ENCODE data around the gene IFITM2. TPM values are rescaled to one million over a fixed set of nuclear protein-coding genes. Genes with fewer than 3 reads are reported as not detected.
"Not testable (repeated sequence)": the region's sequence is repeated elsewhere in the genome, so short reads cannot be mapped to it uniquely, and the experiment has no call there.

The IFITM2 gene
- total and polyA plus RNA-seq, 10 donors = 507 to 1,635 (median 979) TPM

- Histone ChIP-seq H3K9me3 (no peaks in the 10 kb centered on the region), H3K4me3 (no peak overlapping the region), H3K27ac (no peak overlapping the region), H3K36me3 (peaks cover 0 to 47% (median 0%) of the 10 kb centered on the region in 6 donors), H3K27me3 (replicated peaks in 1 of 7) (peaks cover 0 to 72% (median 21%) of the 10 kb centered on the region in 7 donors), H3K4me1 (peaks cover 15 to 91% (median 44%) of the 10 kb centered on the region in 6 donors)
- intact Hi-C loops (cut with DNase I; ENCODE audit: low total_unique reads) = no loop called here
- DNase-seq = peak; percentile 68
- WGBS, 5 donors = 78 to 89% (median 82%) methylated on average over 3 to 8 of the region's 8 CpGs
- TF ChIP-seq CTCF (IDR thresholded peaks at IDR 0.05 in 8 of 11, conservative IDR thresholded peaks at IDR 0.05 in 3 of 11) = no peak
- no peak for TF ChIP-seq POLR2A (IDR thresholded peaks at IDR 0.05)
- TF ChIP-seq POLR2AphosphoS5 (IDR thresholded peaks at IDR 0.05) = no peak
Measured at GRCh38 chr11:285894-286220, 21.8 kb upstream of the IFITM2 start.

GRCh38 chr11:286977-287820 is 20.4 kb upstream of the IFITM2 start:
- intact Hi-C loops (cut with DNase I; ENCODE audit: low total_unique reads) = not testable (repeated sequence)
- peak overlapping the region in 7 of 8 donors; percentile 20 to 95 (median 85) for H3K27ac ChIP-seq

GRCh38 chr11:287821-288477 is 19.7 kb upstream of the IFITM2 start:
- intact Hi-C loops (cut with DNase I; ENCODE audit: low total_unique reads) = no loop called here
- 15 to 44% (median 25%) methylated on average over 28 to 41 of the region's 41 CpGs for WGBS, 5 donors
- H3K27ac ChIP-seq = peak overlapping the region in 7 of 8 donors; percentile 74 to 95 (median 87)
- peaks cover 6 to 90% (median 26%) of the 10 kb centered on the region in 6 donors for H3K4me1 ChIP-seq
- no peak for TF ChIP-seq POLR2A (IDR thresholded peaks at IDR 0.05)
- peak in 2 of 3 donors; percentile 54 to 81 for TF ChIP-seq POLR2AphosphoS5 (IDR thresholded peaks at IDR 0.05)
- TF ChIP-seq CTCF (IDR thresholded peaks at IDR 0.05 in 8 of 11, conservative IDR thresholded peaks at IDR 0.05 in 3 of 11) = no peak
- H3K36me3 ChIP-seq = peaks cover 0 to 55% (median 9%) of the 10 kb centered on the region in 6 donors
- H3K9me3 ChIP-seq = no peaks in the 10 kb centered on the region
- peaks cover 0 to 51% (median 1%) of the 10 kb centered on the region in 7 donors for H3K27me3 ChIP-seq (replicated peaks in 1 of 7)
- H3K4me3 ChIP-seq = peak overlapping the region; percentile 58 to 86 (median 62)
- DNase-seq = peak; percentile 89

More at GRCh38 chr11:286977-287820, 20.4 kb upstream of the IFITM2 start:
- H3K4me1 ChIP-seq = peaks cover 6 to 91% (median 33%) of the 10 kb centered on the region in 6 donors
- H3K27me3 ChIP-seq (replicated peaks in 1 of 7) = peaks cover 0 to 59% (median 8%) of the 10 kb centered on the region in 7 donors
- not testable (repeated sequence) for H3K9me3 ChIP-seq
- peaks cover 0 to 55% (median 4%) of the 10 kb centered on the region in 6 donors for H3K36me3 ChIP-seq
- peak; percentile 77 for DNase-seq
- WGBS, 5 donors = 67 to 77% (median 74%) methylated on average over 23 to 27 of the region's 27 CpGs
- peak overlapping the region in 6 of 8 donors; percentile 58 to 86 (median 63) for H3K4me3 ChIP-seq

- Histone ChIP-seq H3K4me1 (peaks cover 6 to 83% (median 26%) of the 10 kb centered on the region in 6 donors), H3K27me3 (replicated peaks in 1 of 7) (peaks cover 0 to 44% (median 0%) of the 10 kb centered on the region in 7 donors), H3K9me3 (no peaks in the 10 kb centered on the region), H3K27ac (peak within 1 kb of the TSS; percentile 46 to 95 (median 86)), H3K4me3 (peak within 1 kb of the TSS; percentile 58 to 86 (median 62)), H3K36me3 (peaks cover 0 to 58% (median 14%) of the 10 kb centered on the region in 6 donors)
- WGBS, 5 donors = 1 to 2% (median 1%) methylated on average over 20 to 111 of the region's 112 CpGs
- DNase-seq = peak; percentile 97
- TF ChIP-seq CTCF (IDR thresholded peaks at IDR 0.05 in 8 of 11, conservative IDR thresholded peaks at IDR 0.05 in 3 of 11) (no peak), POLR2A (IDR thresholded peaks at IDR 0.05) (no peak), POLR2AphosphoS5 (IDR thresholded peaks at IDR 0.05) (peak; percentile 72 to 85 (median 74))
- intact Hi-C loops (cut with DNase I; ENCODE audit: low total_unique reads) = no loop called here
Measured at GRCh38 chr11:288478-289397, 18.9 kb upstream of the IFITM2 start, which contains the start of gene PGGHG. TSS of gene PGGHG (plus strand) at chr11:289126. CDS start at chr11:289817, 691 bp downstream.

Measured in spleen (tissue), 11 donors.